ENCODE results near the gene GNAQ.
A peak's percentile ranks its signal among the peaks of the same experiment; 100 is the strongest.

Gene GNAQ

GRCh38 chr9:77939149-77939668 lies 92.4 kb downstream of the GNAQ start:
- DNase-seq: no peak

GRCh38 chr9:77938163-77938562 lies 93.4 kb downstream of the GNAQ start:
- DNase-seq: no peak

- no peak for DNase-seq
Observed at GRCh38 chr9:77935974-77936373, 95.6 kb downstream of the GNAQ start.

- DNase-seq: no peak
Observed at GRCh38 chr9:77935211-77935610, 96.4 kb downstream of the GNAQ start.

- DNase-seq: no peak
Observed at GRCh38 chr9:77933976-77934375, 97.6 kb downstream of the GNAQ start.

- DNase-seq: no peak
Observed at GRCh38 chr9:77933019-77933418, 98.6 kb downstream of the GNAQ start.

GRCh38 chr9:77929942-77930341 lies 101.7 kb downstream of the GNAQ start:
- no peak for DNase-seq

GRCh38 chr9:77927265-77927664 lies 104.3 kb downstream of the GNAQ start:
- DNase-seq: no peak

- no peak for DNase-seq
Observed at GRCh38 chr9:77926371-77926878, 105.2 kb downstream of the GNAQ start.

- no peak for DNase-seq
Observed at GRCh38 chr9:77922591-77922990, 109.0 kb downstream of the GNAQ start.

- no peak for DNase-seq
Observed at GRCh38 chr9:77917800-77918199, 113.8 kb downstream of the GNAQ start.

GRCh38 chr9:77916820-77917219 lies 114.8 kb downstream of the GNAQ start:
- no peak for DNase-seq

GRCh38 chr9:77916410-77916819 lies 115.2 kb downstream of the GNAQ start:
- peak in 1 of 3 experiments; percentile 21 for DNase-seq

- no peak for DNase-seq
Observed at GRCh38 chr9:77915744-77916143, 115.9 kb downstream of the GNAQ start.

- no peak for DNase-seq
Observed at GRCh38 chr9:77912895-77913693, 118.5 kb downstream of the GNAQ start.

GRCh38 chr9:77911928-77912327 lies 119.7 kb downstream of the GNAQ start:
- DNase-seq: no peak

GRCh38 chr9:77910194-77910621 lies 121.4 kb downstream of the GNAQ start:
- DNase-seq: no peak

- DNase-seq: no peak
Observed at GRCh38 chr9:77909306-77909705, 122.3 kb downstream of the GNAQ start.

GRCh38 chr9:77908293-77908692 lies 123.3 kb downstream of the GNAQ start:
- no peak for DNase-seq

GRCh38 chr9:77907585-77907984 lies 124.0 kb downstream of the GNAQ start:
- DNase-seq: no peak

- DNase-seq: no peak
Observed at GRCh38 chr9:77906991-77907390, 124.6 kb downstream of the GNAQ start.

- DNase-seq: no peak
Observed at GRCh38 chr9:77903666-77904285, 127.8 kb downstream of the GNAQ start.

GRCh38 chr9:77901771-77902170 lies 129.8 kb downstream of the GNAQ start:
- DNase-seq: no peak

GRCh38 chr9:77901018-77901417 lies 130.6 kb downstream of the GNAQ start:
- DNase-seq: no peak

Measured in NCI-H1417 (cell line).